CD14-positive monocyte (primary cell): Measurements from ENCODE around the gene RNF223. TPM values are rescaled to one million over a fixed set of nuclear protein-coding genes. Genes with fewer than 3 reads are reported as not detected.
"Not testable (repeated sequence)": the region's sequence is repeated elsewhere in the genome, so short reads cannot be mapped to it uniquely, and the experiment has no call there.

ENCODE experiments used
- DNase-seq, 3 donors: peaks; one replicate each; pipeline ENCODE4 v3.0.0-alpha.2; 2011 to 2022
- H2AFZ ChIP-seq: 2 replicates; pipeline ENCODE4 v1.6.0; 2012; ENCODE audit warnings: mild to moderate bottlenecking, low read depth, low read length, inconsistent platforms; ENCODE audit not compliant: insufficient read depth, poor library complexity, severe bottlenecking
- H3K27ac ChIP-seq, 2 donors: 1 replicate in 1 of 2; 2 replicates in 1 of 2; pipeline ENCODE4 v1.5.1; 2012 to 2013; ENCODE audit warnings: low read length in 2 of 2, control low read depth in 1 of 2, inconsistent platforms in 1 of 2, low read depth in 1 of 2, mild to moderate bottlenecking in 1 of 2
- H3K27me3 ChIP-seq, 2 donors: one replicate each; pipeline versions ENCODE4 v1.6.0 to v1.6.1; 2011 to 2013; ENCODE audit warnings: low read length in 2 of 2; ENCODE audit not compliant: control insufficient read depth in 2 of 2, insufficient read depth in 2 of 2
- H3K36me3 ChIP-seq, 2 donors: replicated peaks in 1 of 2; 1 replicate in 1 of 2; 2 replicates in 1 of 2; pipeline versions ENCODE4 v1.5.1 to v1.6.1; 2012 to 2013; ENCODE audit warnings: low read length in 2 of 2, control low read depth in 1 of 2, inconsistent platforms in 1 of 2, mild to moderate bottlenecking in 1 of 2; ENCODE audit not compliant: insufficient read depth in 2 of 2, control insufficient read depth in 1 of 2
- H3K4me1 ChIP-seq, 2 donors: 1 replicate in 1 of 2; 2 replicates in 1 of 2; pipeline versions ENCODE4 v1.5.1 to v1.6.1; 2012 to 2013; ENCODE audit warnings: low read length in 2 of 2, control low read depth in 1 of 2, inconsistent platforms in 1 of 2, mild to moderate bottlenecking in 1 of 2, moderate library complexity in 1 of 2; ENCODE audit not compliant: insufficient read depth in 2 of 2, control insufficient read depth in 1 of 2
- H3K4me2 ChIP-seq: replicated peaks from 2 replicates; pipeline ENCODE3; 2012; ENCODE audit warnings: low read length, moderate library complexity, mild to moderate bottlenecking; ENCODE audit not compliant: poor library complexity, severe bottlenecking; ENCODE audit errors: extremely low read depth
- H3K4me3 ChIP-seq, 3 experiments: fragments of 200-600 bp in 1 of 3; sonication (generic) in 1 of 3; replicated peaks in 1 of 3; 1 replicate in 2 of 3; 2 replicates in 1 of 3; pipeline ENCODE4 v1.5.1; 2011 to 2013; ENCODE audit warnings: low read length in 3 of 3, mild to moderate bottlenecking in 3 of 3, control low read depth in 2 of 3, low read depth in 2 of 3, inconsistent platforms in 1 of 3, moderate library complexity in 1 of 3
- H3K79me2 ChIP-seq: 2 replicates; pipeline ENCODE4 v1.6.0; 2012; ENCODE audit warnings: mild to moderate bottlenecking, control low read depth, inconsistent platforms, low read length, moderate library complexity; ENCODE audit not compliant: insufficient read depth
- H3K9ac ChIP-seq: 2 replicates; pipeline ENCODE4 v1.6.0; 2017; ENCODE audit warnings: low read length, mild to moderate bottlenecking; ENCODE audit not compliant: insufficient read depth, poor library complexity, severe bottlenecking
- H3K9me3 ChIP-seq, 2 donors: replicated peaks in 1 of 2; 1 replicate in 1 of 2; 2 replicates in 1 of 2; pipeline versions ENCODE4 v1.5.1 to v1.6.1; 2012 to 2013; ENCODE audit warnings: low read length in 2 of 2, control low read depth in 1 of 2; ENCODE audit not compliant: control insufficient read depth in 1 of 2, insufficient read depth in 1 of 2
- H4K20me1 ChIP-seq: 2 replicates; pipeline ENCODE4 v1.6.0; 2012; ENCODE audit warnings: mild to moderate bottlenecking, low read length, control low read depth, moderate library complexity; ENCODE audit not compliant: insufficient read depth
- H3K27ac Mint-ChIP-seq, 7 donors: one replicate each; pipeline ENCODE4 v1.8.0; 2020; ENCODE audit warnings: mild to moderate bottlenecking in 7 of 7, mixed read lengths in 7 of 7, moderate library complexity in 6 of 7, inconsistent platforms in 2 of 7
- H3K27me3 Mint-ChIP-seq, 3 donors: one replicate each; pipeline ENCODE4 v1.8.0; 2021 to 2022; ENCODE audit warnings: low read depth in 3 of 3, mild to moderate bottlenecking in 3 of 3, mixed read lengths in 3 of 3, moderate library complexity in 3 of 3, inconsistent platforms in 1 of 3
- H3K36me3 Mint-ChIP-seq, 2 donors: one replicate each; pipeline ENCODE4 v1.8.0; 2020; ENCODE audit warnings: mixed read lengths in 2 of 2, inconsistent platforms in 1 of 2, mild to moderate bottlenecking in 1 of 2
- H3K4me1 Mint-ChIP-seq: one replicate; pipeline ENCODE4 v1.8.0; 2020; ENCODE audit warnings: mild to moderate bottlenecking, mixed read lengths
- H3K4me3 Mint-ChIP-seq, 2 donors: one replicate each; pipeline ENCODE4 v1.8.0; 2020; ENCODE audit warnings: mild to moderate bottlenecking in 2 of 2, mixed read lengths in 2 of 2, moderate library complexity in 1 of 2
- H3K9me3 Mint-ChIP-seq, 7 donors: one replicate each; pipeline ENCODE4 v1.8.0; 2020 to 2022; ENCODE audit warnings: mixed read lengths in 7 of 7, mild to moderate bottlenecking in 6 of 7, moderate library complexity in 6 of 7, inconsistent platforms in 2 of 7
- WGBS: methylation state at CpG from one replicate; pipeline ENCODE4 v1.1.5; 2013; ENCODE audit warnings: missing lambda C conversion rate; ENCODE audit not compliant: insufficient coverage; 5-methylcytosine and 5-hydroxymethylcytosine counted together
- intact Hi-C, 2 donors: fragments of 100-400 bp; cut with micrococcal nuclease; formaldehyde crosslinking; loops; one replicate each; pipeline versions ENCODE4 v1.15.0 to v1.15.1; 2023
- polyA plus RNA-seq, 3 donors: library from polyadenylated mRNA; depleted of rRNA in 1 of 3; unstranded in 2 of 3; stranded (reverse) in 1 of 3; fragments of 300-500 nt in 2 of 3; fragments of >200 nt in 1 of 3; fragmentation: Illumina TruSeq in 2 of 3; gene quantifications; 1 replicate in 2 of 3; 2 replicates in 1 of 3; pipeline ENCODE4 v1.2.3, GENCODE V29; 2012 to 2021
- TF ChIP-seq, protein P1 (sequence below): fragments of 200-600 bp; IDR thresholded peaks from one replicate; pipeline ENCODE4 v1.8.0; 2022; ENCODE audit warnings: antibody characterized with exemption, mild to moderate bottlenecking

RNF223 gene
- polyA plus RNA-seq, 3 donors, result not detected

DNA sequence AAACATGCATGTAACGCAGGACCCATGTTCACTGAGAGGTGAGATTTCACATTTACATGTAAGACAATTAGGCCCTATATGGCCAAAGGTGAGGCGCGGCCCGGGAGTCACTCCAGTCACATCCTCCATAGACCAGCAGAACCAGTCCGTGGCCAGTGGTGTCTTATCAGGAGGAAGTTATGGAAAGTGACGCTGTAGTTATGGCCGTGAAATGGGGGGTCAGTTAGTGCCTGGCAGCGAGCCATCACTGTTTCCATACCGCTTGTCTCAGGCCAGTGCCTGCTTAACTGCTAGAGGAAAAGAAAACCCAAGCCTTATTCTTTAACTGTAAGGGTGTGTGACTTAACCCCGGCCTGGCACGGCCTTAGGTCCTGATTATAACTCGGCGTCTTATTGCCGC, 35.6 kb upstream of the RNF223 start:
- no peak overlapping the region for H2AFZ ChIP-seq
- H3K27ac Mint-ChIP-seq, result no peak overlapping the region

DNA sequence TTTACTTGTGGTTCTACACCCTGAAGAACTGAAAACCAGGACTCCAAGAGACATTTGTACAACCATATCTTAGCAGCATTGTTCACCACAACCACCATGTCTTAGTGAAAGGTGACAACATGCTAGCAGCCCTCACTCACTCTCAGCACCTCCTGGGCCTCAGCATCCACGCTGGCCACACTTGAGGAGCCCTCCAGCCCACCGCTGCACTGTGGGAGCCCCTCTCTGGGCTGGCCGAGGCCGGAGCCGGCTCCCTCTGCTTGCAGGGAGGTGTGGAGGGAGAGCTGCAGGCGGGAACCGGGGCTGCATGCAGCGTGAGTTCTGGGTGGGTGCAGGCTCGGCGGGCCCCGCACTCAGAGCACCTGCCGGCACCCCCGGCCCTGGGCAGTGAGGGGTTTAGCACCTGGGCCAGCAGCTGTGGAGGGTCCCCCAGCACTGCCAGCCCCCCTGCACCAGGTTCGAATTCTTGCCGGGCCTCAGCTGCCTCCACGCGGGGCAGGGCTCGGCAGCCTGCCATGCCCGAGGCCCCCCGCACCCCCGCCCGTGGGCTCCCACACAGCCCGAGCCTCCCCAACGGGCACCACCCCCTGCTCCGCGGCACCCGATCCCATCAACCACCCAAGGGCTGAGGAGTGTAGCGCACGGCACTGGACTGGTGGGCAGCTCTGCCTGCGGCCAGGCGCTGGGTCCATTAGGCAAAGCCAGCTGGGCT, 32.6 kb upstream of the RNF223 start:
- Histone ChIP-seq H3K4me3 (no peak overlapping the region), H3K27ac (no peak overlapping the region), H4K20me1 (no peaks in the 10 kb centered on the region), H3K79me2 (no peaks in the 10 kb centered on the region), H3K4me1 (no peaks in the 10 kb centered on the region), H3K36me3 (no peaks in the 10 kb centered on the region), H2AFZ (no peak overlapping the region), H3K9me3 (no peaks in the 10 kb centered on the region), H3K4me2 (no peak overlapping the region), H3K9ac (no peak overlapping the region), H3K27me3 (no peaks in the 10 kb centered on the region)
- Mint-ChIP-seq H3K27me3 (no peaks in the 10 kb centered on the region), H3K4me3 (no peak overlapping the region), H3K4me1 (peaks cover 6% of the 10 kb centered on the region), H3K36me3 (peaks cover 0 to 5% of the 10 kb centered on the region in 2 donors), H3K27ac (no peak overlapping the region), H3K9me3 (peaks cover 4 to 11% (median 9%) of the 10 kb centered on the region in 7 donors)
- 99% methylated on average over 26 of the region's 31 CpGs for WGBS
- no peak for DNase-seq
- intact Hi-C loops, result no loop called here
- TF ChIP-seq, protein P1, sequence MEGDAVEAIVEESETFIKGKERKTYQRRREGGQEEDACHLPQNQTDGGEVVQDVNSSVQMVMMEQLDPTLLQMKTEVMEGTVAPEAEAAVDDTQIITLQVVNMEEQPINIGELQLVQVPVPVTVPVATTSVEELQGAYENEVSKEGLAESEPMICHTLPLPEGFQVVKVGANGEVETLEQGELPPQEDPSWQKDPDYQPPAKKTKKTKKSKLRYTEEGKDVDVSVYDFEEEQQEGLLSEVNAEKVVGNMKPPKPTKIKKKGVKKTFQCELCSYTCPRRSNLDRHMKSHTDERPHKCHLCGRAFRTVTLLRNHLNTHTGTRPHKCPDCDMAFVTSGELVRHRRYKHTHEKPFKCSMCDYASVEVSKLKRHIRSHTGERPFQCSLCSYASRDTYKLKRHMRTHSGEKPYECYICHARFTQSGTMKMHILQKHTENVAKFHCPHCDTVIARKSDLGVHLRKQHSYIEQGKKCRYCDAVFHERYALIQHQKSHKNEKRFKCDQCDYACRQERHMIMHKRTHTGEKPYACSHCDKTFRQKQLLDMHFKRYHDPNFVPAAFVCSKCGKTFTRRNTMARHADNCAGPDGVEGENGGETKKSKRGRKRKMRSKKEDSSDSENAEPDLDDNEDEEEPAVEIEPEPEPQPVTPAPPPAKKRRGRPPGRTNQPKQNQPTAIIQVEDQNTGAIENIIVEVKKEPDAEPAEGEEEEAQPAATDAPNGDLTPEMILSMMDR, result no peak

More for the DNA sequence above, 35.6 kb upstream of the RNF223 start:
- H3K9ac ChIP-seq, result no peak overlapping the region
- H3K4me1 ChIP-seq, result no peaks in the 10 kb centered on the region
- H3K27ac ChIP-seq, result no peak overlapping the region
- H3K4me2 ChIP-seq, result no peak overlapping the region
- no peaks in the 10 kb centered on the region for H3K27me3 ChIP-seq
- H3K4me3 ChIP-seq, result no peak overlapping the region
- 80% methylated on average over 3 of the region's 14 CpGs for WGBS
- TF ChIP-seq, protein P1, result no peak
- H4K20me1 ChIP-seq, result no peaks in the 10 kb centered on the region
- Mint-ChIP-seq H3K4me3 (no peak overlapping the region), H3K9me3 (peaks cover 24 to 31% (median 29%) of the 10 kb centered on the region in 7 donors), H3K36me3 (peaks cover 7 to 26% of the 10 kb centered on the region in 2 donors), H3K27me3 (peaks cover 0 to 2% (median under 1%) of the 10 kb centered on the region in 3 donors), H3K4me1 (peaks cover under 1% of the 10 kb centered on the region)
- no peak for DNase-seq
- intact Hi-C loops, result loop anchor here in 1 of 2 donors (10.0 kb wide), 2 partner anchors 75 to 265 kb away; partner anchors contain the start of gene AURKAIP1
- H3K79me2 ChIP-seq, result peaks cover 10% of the 10 kb centered on the region
- H3K9me3 ChIP-seq, result peaks cover 12 to 26% of the 10 kb centered on the region in 2 donors
- H3K36me3 ChIP-seq, result peaks cover 0 to 6% of the 10 kb centered on the region in 2 donors

DNA sequence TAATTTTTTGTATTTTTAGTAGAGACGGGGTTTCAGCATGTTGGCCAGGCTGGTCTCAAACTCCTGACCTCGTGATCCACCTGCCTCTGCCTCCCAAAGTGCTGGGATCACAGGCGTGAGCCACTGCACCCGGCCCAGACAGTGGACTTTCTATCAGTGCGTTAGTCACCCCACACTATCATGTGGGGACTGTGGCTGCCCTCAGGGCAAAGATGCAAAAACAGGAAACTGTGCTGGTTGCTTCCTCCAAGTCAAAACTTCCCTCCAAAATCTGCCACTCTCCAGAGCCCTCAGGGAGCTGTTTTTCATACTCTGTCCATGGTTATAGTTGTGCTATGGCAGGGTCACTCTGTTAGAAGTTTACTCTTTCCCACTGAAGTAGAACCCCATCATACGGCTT, 30.0 kb upstream of the RNF223 start:
- intact Hi-C loops, H3K4me1 Mint-ChIP-seq, H3K27me3 Mint-ChIP-seq, H2AFZ ChIP-seq, H3K36me3 Mint-ChIP-seq, H3K4me3 ChIP-seq, H3K27ac ChIP-seq, H3K9ac ChIP-seq, H3K36me3 ChIP-seq, H3K4me1 ChIP-seq, H4K20me1 ChIP-seq, H3K27me3 ChIP-seq, H3K79me2 ChIP-seq, H3K4me2 ChIP-seq: not testable (repeated sequence)
- Mint-ChIP-seq H3K4me3 (peak overlapping the region in 1 of 2 donors; percentile 24), H3K27ac (peak overlapping the region in 1 of 7 donors; percentile 42), H3K9me3 (peaks cover 11 to 24% (median 16%) of the 10 kb centered on the region in 7 donors)
- peak in 1 of 3 donors; percentile 31 for DNase-seq
- WGBS, result 61% methylated on average over 6 of the region's 6 CpGs
- peaks cover 0 to 11% of the 10 kb centered on the region in 2 donors for H3K9me3 ChIP-seq
